Measurements from ENCODE around the gene IKZF1. TPM values are rescaled to one million over a fixed set of nuclear protein-coding genes. Genes with fewer than 3 reads are reported as not detected.

Gene IKZF1
- total RNA-seq, 1 donor from 2014 or later, result 20.1 TPM

DNA sequence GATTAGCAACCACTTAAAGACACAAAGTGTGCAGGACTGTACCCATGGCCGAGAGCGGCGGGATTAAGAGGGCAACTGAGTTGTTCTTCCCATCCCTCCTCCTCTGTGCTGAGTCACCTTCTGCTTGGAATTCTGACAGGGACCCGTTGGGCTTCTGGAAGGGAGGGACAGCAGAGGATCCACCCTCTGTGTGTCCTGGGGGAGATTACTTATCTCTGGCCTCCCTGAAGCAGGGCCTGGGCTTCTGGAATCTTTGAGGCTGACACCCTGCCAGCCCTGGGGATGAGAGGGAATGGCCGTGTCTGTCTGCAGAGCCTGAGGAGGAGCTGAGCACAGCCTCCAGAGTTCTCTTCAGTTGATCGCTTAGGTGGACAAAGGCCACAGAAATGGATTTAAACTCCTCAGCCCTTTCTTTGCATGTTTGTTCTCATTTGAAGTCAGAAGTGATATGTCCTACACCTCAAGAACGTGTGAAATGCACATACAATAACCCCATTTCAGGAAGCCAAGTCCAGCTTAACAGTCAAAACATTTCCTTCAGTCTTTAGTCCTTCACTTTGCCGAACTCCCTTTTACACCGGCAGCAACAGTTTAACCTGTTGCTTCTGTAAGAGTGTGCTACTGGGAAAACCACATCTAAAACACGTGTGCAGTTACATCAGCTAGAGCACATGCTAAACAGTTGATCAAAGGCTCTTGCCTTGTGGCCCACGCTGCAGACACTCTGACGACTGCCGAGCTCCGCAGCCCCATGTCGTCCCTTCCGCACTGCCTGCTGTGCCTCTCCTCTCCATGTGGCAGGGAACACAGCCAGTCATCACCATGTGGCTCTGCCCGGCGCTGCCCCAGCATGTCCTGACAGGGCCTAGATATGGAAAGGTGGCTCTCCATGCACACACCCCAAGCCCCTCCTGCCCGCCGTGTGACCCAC is 55.7 kb downstream of the IKZF1 start:
- intact Hi-C loops (cut with DNase I), result no loop called here
- no peak for DNase-seq (ENCODE audit: low spot score)
- ATAC-seq, result no peak

GRCh38 chr7:50362142-50362541 is 57.6 kb downstream of the IKZF1 start:
- no peak for ATAC-seq
- DNase-seq (ENCODE audit: low spot score), result no peak
- intact Hi-C loops (cut with DNase I), result no loop called here

GRCh38 chr7:50362712-50363282 is 58.3 kb downstream of the IKZF1 start:
- DNase-seq (ENCODE audit: low spot score) (no peak), ATAC-seq (no peak)
- intact Hi-C loops (cut with DNase I), result no loop called here

DNA sequence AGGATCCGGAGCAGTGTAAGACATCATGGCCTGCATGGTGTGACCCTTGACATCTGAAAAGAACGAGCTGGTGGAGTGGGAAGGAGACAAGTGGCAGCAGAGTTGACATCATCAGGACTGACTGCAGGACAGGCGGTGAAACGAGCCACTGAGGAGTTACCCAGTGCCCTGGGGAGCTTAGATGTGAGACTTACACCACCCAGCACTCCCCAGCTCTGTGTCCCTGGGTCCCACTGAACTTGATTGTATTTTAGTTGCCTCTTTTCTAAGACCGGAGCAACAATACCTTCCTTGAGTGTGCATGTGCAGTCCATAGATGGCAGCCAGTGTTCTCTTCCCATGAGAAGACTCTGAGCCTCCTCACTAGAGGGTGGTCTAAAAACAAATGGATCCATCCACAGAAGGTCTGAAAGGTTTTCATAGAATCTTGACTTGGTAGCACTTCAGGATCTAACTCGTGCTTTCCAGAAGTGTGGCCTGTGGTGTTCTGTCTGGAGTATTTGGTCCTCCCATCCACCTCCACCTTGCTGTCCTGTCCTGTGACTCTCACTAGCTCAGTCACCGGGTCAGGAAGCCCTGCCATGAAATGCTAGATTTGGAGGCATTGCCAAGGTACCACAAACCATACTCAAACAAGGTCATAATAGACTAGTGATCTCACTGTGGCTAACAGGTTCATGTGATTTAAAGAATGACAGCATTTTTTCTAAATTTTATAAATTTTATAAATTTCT is 59.0 kb downstream of the IKZF1 start:
- ATAC-seq (no peak), DNase-seq (ENCODE audit: low spot score) (no peak)
- intact Hi-C loops (cut with DNase I), result no loop called here

GRCh38 chr7:50364645-50365044 is 60.1 kb downstream of the IKZF1 start:
- intact Hi-C loops (cut with DNase I), result no loop called here
- ATAC-seq (no peak), DNase-seq (ENCODE audit: low spot score) (no peak)

GRCh38 chr7:50366311-50366710 is 61.8 kb downstream of the IKZF1 start:
- DNase-seq (ENCODE audit: low spot score) (no peak), ATAC-seq (no peak)
- intact Hi-C loops (cut with DNase I), result no loop called here

- ATAC-seq, result no peak
- intact Hi-C loops (cut with DNase I), result no loop called here
- no peak for DNase-seq (ENCODE audit: low spot score)
Measured at GRCh38 chr7:50367100-50367499, 62.6 kb downstream of the IKZF1 start.

DNA sequence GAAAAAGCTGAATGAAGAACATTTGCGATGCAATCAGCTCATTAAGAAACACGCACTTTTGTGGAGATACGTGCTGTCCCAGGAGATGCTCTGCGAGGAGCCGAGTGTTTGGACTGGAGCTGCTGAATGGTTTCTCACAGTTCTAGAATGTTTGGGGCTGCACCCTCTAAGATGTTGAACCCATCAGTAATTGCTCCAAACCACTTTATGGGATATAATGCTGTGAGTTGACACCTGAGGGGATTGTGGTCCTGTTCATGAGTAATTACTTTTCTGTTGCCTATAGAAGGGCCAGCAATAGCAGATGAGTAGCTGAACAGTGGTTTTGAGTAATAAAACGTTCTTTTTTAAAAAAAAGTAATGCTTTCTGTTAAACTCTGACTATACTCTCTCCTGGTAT is 63.1 kb downstream of the IKZF1 start:
- no peak for DNase-seq (ENCODE audit: low spot score)
- no peak for ATAC-seq
- intact Hi-C loops (cut with DNase I), result no loop called here

- ATAC-seq, result no peak
- DNase-seq (ENCODE audit: low spot score), result no peak
- intact Hi-C loops (cut with DNase I), result no loop called here
Measured at GRCh38 chr7:50368366-50368765, 63.9 kb downstream of the IKZF1 start.

DNA sequence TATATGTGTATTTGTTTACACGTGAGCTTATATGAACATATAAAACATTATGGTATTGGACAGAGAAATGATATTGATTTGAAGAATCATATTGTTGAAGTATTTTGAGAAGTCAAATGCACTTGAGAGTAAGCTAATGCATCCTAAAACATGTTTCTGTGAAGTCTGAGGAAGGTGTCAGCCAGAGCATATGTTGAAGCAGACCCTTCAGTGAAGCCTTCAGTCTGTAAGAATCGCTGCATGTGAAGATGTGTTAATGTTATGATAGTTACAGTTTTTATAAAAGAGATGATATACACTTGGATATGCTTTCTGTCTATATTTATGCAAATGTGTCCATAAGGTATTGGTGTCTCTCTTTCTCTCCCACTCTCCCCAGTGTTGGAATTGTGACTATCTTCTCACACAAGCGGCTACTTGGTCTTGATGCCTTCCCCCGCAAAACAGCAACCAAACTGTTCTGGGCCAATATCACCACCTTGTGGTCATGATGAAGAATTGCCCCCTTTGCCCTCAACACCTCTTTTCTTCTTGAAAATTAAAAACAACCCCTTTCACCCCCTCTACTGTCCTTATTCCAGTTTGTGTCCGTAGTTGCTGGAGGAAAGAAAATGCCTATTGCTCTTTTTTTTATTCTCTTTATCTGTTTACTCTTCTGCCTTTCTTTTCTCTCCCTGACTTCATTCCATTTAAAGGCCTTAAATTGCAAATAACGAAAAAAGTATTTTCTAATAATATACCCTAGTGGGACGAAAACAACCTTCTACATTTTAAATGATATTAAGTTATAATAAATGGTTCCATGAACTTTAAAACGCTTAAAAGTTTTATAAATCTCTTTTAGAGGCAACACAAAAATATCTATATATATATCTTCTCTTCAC is 64.9 kb downstream of the IKZF1 start:
- intact Hi-C loops (cut with DNase I), result no loop called here
- DNase-seq (ENCODE audit: low spot score) (no peak), ATAC-seq (no peak)

GRCh38 chr7:50370884-50371283 is 66.4 kb downstream of the IKZF1 start:
- intact Hi-C loops (cut with DNase I), result no loop called here
- ATAC-seq (no peak), DNase-seq (ENCODE audit: low spot score) (no peak)

- intact Hi-C loops (cut with DNase I), result no loop called here
- no peak for ATAC-seq
Measured at GRCh38 chr7:50371551-50372021, 67.1 kb downstream of the IKZF1 start.

DNA sequence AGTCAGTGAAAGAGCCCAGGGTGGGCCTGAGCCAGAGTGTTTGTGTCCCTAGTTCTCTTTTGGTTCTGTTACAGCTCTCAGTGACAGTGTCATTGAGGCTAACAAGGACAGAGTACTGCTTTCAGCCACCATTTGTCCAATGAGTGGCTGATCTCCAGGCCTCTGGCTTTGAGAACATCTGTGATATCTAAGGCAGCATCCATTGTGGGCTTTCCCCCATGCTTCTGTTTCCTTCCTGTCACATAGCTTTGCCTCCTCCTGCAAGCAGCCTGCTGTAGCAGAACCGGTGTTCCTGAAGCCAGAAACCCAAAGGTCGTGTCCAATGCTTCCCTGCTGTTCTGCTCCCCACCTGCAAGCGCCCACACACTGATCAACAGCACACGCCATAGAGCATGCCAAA is 68.4 kb downstream of the IKZF1 start:
- ATAC-seq (no peak), DNase-seq (ENCODE audit: low spot score) (no peak)
- intact Hi-C loops (cut with DNase I), result no loop called here

More at GRCh38 chr7:50371551-50372021, 67.1 kb downstream of the IKZF1 start:
- DNase-seq (ENCODE audit: low spot score), result no peak

- DNase-seq (ENCODE audit: low spot score) (no peak), ATAC-seq (no peak)
- intact Hi-C loops (cut with DNase I), result no loop called here
Measured at GRCh38 chr7:50376056-50376820, 71.7 kb downstream of the IKZF1 start.

DNA sequence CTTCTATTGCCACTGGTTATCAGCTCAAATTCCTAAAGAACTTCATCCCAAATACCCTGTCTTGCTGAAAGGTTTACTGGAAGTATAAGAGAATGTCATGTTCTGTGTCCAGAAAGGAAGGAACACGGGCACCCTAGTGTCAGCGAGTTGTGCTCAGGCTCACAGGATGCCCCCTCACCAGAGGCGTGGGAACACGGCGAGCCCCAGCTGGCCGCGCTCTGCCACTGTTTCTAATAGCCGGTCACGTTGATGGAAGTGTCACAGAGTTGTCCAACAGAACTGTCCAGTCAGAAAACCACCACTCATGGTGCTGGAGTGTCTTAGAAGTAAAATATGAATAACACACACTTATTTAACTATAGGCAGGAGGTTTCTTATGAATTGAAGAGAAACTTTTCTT is 72.8 kb downstream of the IKZF1 start:
- no peak for ATAC-seq
- intact Hi-C loops (cut with DNase I), result no loop called here
- DNase-seq (ENCODE audit: low spot score), result no peak

DNA sequence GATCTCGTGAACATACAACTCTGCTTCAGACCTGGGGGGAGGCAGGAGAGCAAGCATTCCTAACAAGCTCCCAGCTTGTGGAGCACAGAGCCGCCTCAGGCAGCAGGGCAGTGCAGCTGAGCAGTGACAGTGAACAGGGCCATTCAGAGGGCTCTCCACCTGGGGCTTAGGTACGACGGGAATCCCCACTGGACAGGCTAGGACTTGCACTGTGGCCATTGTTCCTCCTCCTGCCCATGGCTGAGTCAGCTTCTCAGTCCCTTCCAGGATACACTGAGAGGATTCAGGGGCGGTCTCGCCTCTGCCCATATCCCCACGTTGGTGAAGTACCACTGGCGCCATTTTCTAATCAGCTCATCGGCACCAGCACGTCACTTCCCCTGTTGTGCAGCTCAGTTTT is 74.6 kb downstream of the IKZF1 start:
- ATAC-seq (no peak), DNase-seq (ENCODE audit: low spot score) (no peak)
- intact Hi-C loops (cut with DNase I), result no loop called here

DNA sequence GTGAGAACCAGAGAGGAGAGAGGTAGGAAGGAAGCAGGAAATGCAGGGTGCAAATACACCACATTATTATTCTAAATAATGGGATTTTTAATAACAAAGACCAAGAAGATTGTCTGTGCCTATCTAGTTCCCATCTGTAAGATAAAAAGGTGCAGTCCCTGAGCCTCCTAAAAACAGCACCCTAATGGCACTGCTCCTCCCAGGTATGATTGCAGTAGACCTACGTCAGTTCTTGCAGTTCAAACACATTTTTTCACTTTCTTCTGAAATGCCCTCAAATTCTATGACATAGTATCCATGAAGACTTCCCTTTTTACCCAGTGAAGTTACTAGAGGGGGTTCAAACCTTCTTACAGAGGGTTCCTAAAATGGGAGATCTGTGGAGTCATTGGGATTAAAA is 75.0 kb downstream of the IKZF1 start:
- intact Hi-C loops (cut with DNase I), result no loop called here
- DNase-seq (ENCODE audit: low spot score) (no peak), ATAC-seq (no peak)

- intact Hi-C loops (cut with DNase I), result no loop called here
- ATAC-seq, result no peak
- DNase-seq (ENCODE audit: low spot score), result no peak
Measured at GRCh38 chr7:50382455-50382854, 77.9 kb downstream of the IKZF1 start.

Data from sciatic nerve (tissue), 2 donors.